8988T (cell line): Measurements from ENCODE around the gene LSP1.
"Not testable (repeated sequence)": the region's sequence is repeated elsewhere in the genome, so short reads cannot be mapped to it uniquely, and the experiment has no call there.

Experiments
- DNase-seq: peaks from one replicate; pipeline ENCODE4 v3.0.0; 2011

Gene LSP1

GRCh38 chr11:1866776-1867175 lies 13.9 kb downstream of the LSP1 start:
- DNase-seq, result no peak

- DNase-seq, result no peak
These were observed 14.5 kb downstream of the LSP1 start for GRCh38 chr11:1867381-1867780.

- no peak for DNase-seq
These were observed 15.3 kb downstream of the LSP1 start for GRCh38 chr11:1868056-1868635.

GRCh38 chr11:1868636-1869291 lies 15.9 kb downstream of the LSP1 start:
- no peak for DNase-seq

GRCh38 chr11:1869427-1870325 lies 16.8 kb downstream of the LSP1 start:
- DNase-seq, result peak; percentile 94

GRCh38 chr11:1870326-1870696 lies 17.4 kb downstream of the LSP1 start:
- no peak for DNase-seq

GRCh38 chr11:1870721-1871466 lies 18.0 kb downstream of the LSP1 start:
- no peak for DNase-seq

GRCh38 chr11:1871531-1871930 lies 18.6 kb downstream of the LSP1 start:
- DNase-seq, result no peak

- DNase-seq, result no peak
These were observed 19.5 kb downstream of the LSP1 start for GRCh38 chr11:1872267-1872985.

- no peak for DNase-seq
These were observed 20.3 kb downstream of the LSP1 start for GRCh38 chr11:1873048-1873812.

- not testable (repeated sequence) for DNase-seq
These were observed 20.9 kb downstream of the LSP1 start for GRCh38 chr11:1873813-1874150.

- DNase-seq, result not testable (repeated sequence)
These were observed 21.7 kb downstream of the LSP1 start for GRCh38 chr11:1874441-1875092.

GRCh38 chr11:1875093-1875850 lies 22.4 kb downstream of the LSP1 start:
- DNase-seq, result no peak

- not testable (repeated sequence) for DNase-seq
These were observed 23.0 kb downstream of the LSP1 start for GRCh38 chr11:1875851-1876301.

GRCh38 chr11:1876361-1877063 lies 23.6 kb downstream of the LSP1 start:
- DNase-seq, result peak; percentile 98

- DNase-seq, result no peak
These were observed 24.6 kb downstream of the LSP1 start for GRCh38 chr11:1877211-1878136.

- peak; percentile 46 for DNase-seq
These were observed 25.5 kb downstream of the LSP1 start for GRCh38 chr11:1878137-1879031.
